DOHH2 (cell line): ENCODE data around the gene USF1.
A peak's percentile ranks its signal among the peaks of the same experiment; 100 is the strongest.
"Not testable (repeated sequence)": the region's sequence is repeated elsewhere in the genome, so short reads cannot be mapped to it uniquely, and the experiment has no call there.

Experiments
- H3F3A ChIP-seq: fragments of 200-600 bp; sonication (generic), shearing (Covaris generic); 2 replicates; pipeline ENCODE4 v1.6.0; 2016; ENCODE audit warnings: antibody characterized with exemption, mild to moderate bottlenecking; ENCODE audit not compliant: control insufficient read depth, insufficient read depth
- H3K27ac ChIP-seq: fragments of 200-600 bp; sonication (generic); 2 replicates; pipeline ENCODE4 v1.5.1; 2014; ENCODE audit warnings: low read depth, mild to moderate bottlenecking, low read length, moderate library complexity
- H3K27me3 ChIP-seq: fragments of 200-600 bp; sonication (generic); 2 replicates; pipeline ENCODE4 v1.6.1; 2014; ENCODE audit warnings: mild to moderate bottlenecking, low read length, mixed read lengths; ENCODE audit not compliant: control insufficient read depth
- H3K36me3 ChIP-seq: fragments of 200-600 bp; sonication (generic); 2 replicates; pipeline ENCODE4 v1.6.1; 2014; ENCODE audit warnings: mild to moderate bottlenecking, low read length, moderate library complexity, mixed read lengths; ENCODE audit not compliant: control insufficient read depth
- H3K4me1 ChIP-seq: fragments of 200-600 bp; sonication (generic); 2 replicates; pipeline ENCODE4 v1.6.1; 2014; ENCODE audit warnings: mild to moderate bottlenecking, low read length, mixed read lengths; ENCODE audit not compliant: control insufficient read depth
- H3K4me2 ChIP-seq: fragments of 200-600 bp; sonication (generic); 2 replicates; pipeline ENCODE4 v1.6.0; 2014; ENCODE audit warnings: mild to moderate bottlenecking, low read length, moderate library complexity
- H3K4me3 ChIP-seq: fragments of 200-600 bp; sonication (generic); 2 replicates; pipeline ENCODE4 v1.5.1; 2014; ENCODE audit warnings: mild to moderate bottlenecking, low read length, mixed read lengths
- H3K79me2 ChIP-seq: fragments of 200-600 bp; sonication (generic); 2 replicates; pipeline ENCODE4 v1.6.1; 2014; ENCODE audit warnings: mild to moderate bottlenecking, low read length, mixed read lengths; ENCODE audit not compliant: control insufficient read depth
- H3K9me2 ChIP-seq: fragments of 200-600 bp; sonication (generic); replicated peaks from 2 replicates; pipeline ENCODE4 v1.6.1; 2014; ENCODE audit warnings: mild to moderate bottlenecking, low read length, mixed read lengths; ENCODE audit not compliant: control insufficient read depth
- H3K9me3 ChIP-seq: fragments of 200-600 bp; sonication (generic); 2 replicates; pipeline ENCODE4 v1.6.1; 2014; ENCODE audit warnings: antibody characterized with exemption, low read length, mixed read lengths; ENCODE audit not compliant: control insufficient read depth, insufficient read depth
- H4K20me1 ChIP-seq: fragments of 200-600 bp; sonication (generic); 2 replicates; pipeline ENCODE4 v1.6.0; 2014; ENCODE audit warnings: low read depth, mild to moderate bottlenecking, antibody characterized with exemption, low read length, moderate library complexity; ENCODE audit not compliant: control insufficient read depth, insufficient read depth
- CTCF ChIP-seq: fragments of 200-600 bp; sonication (generic); IDR thresholded peaks from one replicate; pipeline ENCODE4 v1.5.1; 2014; ENCODE audit warnings: antibody characterized with exemption, mild to moderate bottlenecking, low read depth, low read length; ENCODE audit not compliant: poor library complexity, severe bottlenecking
- EZH2phosphoT487 ChIP-seq: fragments of 200-600 bp; sonication (generic); IDR thresholded peaks from 2 replicates; pipeline ENCODE4 v1.6.1; 2017; ENCODE audit warnings: borderline replicate concordance, mild to moderate bottlenecking, antibody characterized with exemption, low read length, moderate library complexity, mixed read lengths

USF1 gene

DNA sequence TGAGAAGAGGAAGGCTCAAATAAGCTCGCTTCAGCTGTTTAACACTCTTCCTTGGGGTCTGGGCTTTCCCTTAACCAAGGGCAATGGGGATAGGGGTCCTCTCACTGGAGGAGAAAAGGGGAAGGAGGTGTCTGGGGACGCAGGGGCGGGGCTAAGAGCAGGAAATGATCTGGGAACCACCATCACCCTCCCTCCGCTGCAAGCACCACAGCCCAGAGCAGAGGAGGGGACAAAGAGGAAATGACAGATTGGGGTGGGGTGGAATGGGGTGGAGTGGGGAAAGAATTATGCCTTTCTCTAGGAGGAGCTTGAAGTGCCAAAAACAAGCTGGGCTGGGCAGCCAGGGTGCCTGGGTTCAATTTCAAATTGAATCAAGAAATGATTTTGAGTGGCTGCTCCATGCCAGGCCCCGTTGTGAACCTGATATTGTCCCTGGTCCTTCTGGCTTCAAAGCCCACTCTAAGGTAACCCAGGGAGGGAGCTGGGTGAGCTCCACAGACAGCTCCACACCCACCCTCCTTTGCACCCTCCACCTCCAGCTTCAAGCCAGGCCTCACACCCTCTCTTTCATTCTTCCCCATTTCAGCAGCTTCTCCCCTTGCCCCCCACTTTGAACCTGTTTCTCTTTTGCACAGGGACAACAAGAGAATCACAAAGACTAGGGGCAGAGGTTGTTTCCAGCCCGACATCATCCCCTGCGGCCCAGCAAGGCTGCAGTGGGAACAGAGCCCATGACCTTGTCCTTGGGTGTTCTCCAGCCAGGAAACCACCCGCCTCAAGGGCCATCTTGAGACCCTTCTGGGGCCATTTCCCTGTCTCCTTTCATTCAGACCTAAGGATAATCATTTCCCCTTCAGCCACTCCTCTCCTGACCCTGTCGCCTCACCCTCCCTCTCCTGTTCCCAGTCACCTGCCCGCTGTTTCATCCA is 22.8 kb upstream of the USF1 start:
- Histone ChIP-seq H3K27me3 (no peaks in the 10 kb centered on the region), H3F3A (peaks cover 2% of the 10 kb centered on the region; the same call in 1 of the 2 replicates), H4K20me1 (peaks cover 10% of the 10 kb centered on the region; the same call in 1 of the 2 replicates), H3K79me2 (peaks cover 59% of the 10 kb centered on the region), H3K4me1 (peaks cover 38% of the 10 kb centered on the region), H3K9me3 (no peaks in the 10 kb centered on the region), H3K4me3 (peak overlapping the region; percentile 97), H3K27ac (peak overlapping the region; percentile 91), H3K4me2 (peak overlapping the region; percentile 94), H3K36me3 (peaks cover 36% of the 10 kb centered on the region), H3K9me2 (no peaks in the 10 kb centered on the region)
- TF ChIP-seq EZH2phosphoT487 = no peak
- TF ChIP-seq CTCF = no peak

- Histone ChIP-seq H3K9me3 (no peaks in the 10 kb centered on the region), H3K36me3 (peaks cover 42% of the 10 kb centered on the region), H4K20me1 (peaks cover 10% of the 10 kb centered on the region), H3F3A (peaks cover 2% of the 10 kb centered on the region; the same call in 1 of the 2 replicates), H3K9me2 (no peaks in the 10 kb centered on the region), H3K4me2 (peak overlapping the region; percentile 30), H3K79me2 (peaks cover 78% of the 10 kb centered on the region), H3K4me1 (peaks cover 35% of the 10 kb centered on the region), H3K27ac (no peak overlapping the region), H3K4me3 (0 out of 2 replicates have a peak overlapping the region, but pooled peaks have one; percentile 6), H3K27me3 (no peaks in the 10 kb centered on the region)
- TF ChIP-seq CTCF (no peak), EZH2phosphoT487 (no peak)
These were observed 20.9 kb upstream of the USF1 start for GRCh38 chr1:161066694-161067093.

DNA sequence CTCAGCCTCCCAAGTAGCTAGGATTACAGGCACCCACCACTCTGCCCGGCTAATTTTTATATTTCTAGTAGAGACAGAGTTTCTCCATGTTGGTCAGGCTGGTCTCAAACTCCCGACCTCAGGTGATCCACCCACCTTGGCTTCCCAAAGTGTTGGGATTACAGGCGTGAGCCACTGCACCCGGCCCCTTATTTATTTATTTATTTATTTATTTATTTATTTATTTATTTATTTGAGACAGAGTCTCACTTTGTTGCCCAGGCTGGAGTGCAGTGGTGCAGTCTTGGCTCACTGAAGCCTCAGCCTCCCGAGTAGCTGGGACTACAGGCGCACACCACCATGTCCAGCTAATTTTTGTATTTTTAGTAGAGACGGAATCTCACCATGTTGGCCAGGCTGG is 19.9 kb upstream of the USF1 start:
- H3K4me3 ChIP-seq, H3F3A ChIP-seq, H3K27ac ChIP-seq, H3K9me2 ChIP-seq, H3K4me2 ChIP-seq, H3K9me3 ChIP-seq, H3K27me3 ChIP-seq: not testable (repeated sequence)
- H3K4me1 ChIP-seq = peaks cover 33% of the 10 kb centered on the region
- peaks cover 84% of the 10 kb centered on the region for H3K79me2 ChIP-seq
- peaks cover 42% of the 10 kb centered on the region for H3K36me3 ChIP-seq
- peaks cover 10% of the 10 kb centered on the region for H4K20me1 ChIP-seq

GRCh38 chr1:161063936-161064335 is 18.2 kb upstream of the USF1 start:
- H3K27ac ChIP-seq, H3K4me2 ChIP-seq, H3F3A ChIP-seq, H3K9me3 ChIP-seq, H3K9me2 ChIP-seq, H3K4me3 ChIP-seq, H3K27me3 ChIP-seq: not testable (repeated sequence)
- peaks cover 10% of the 10 kb centered on the region for H4K20me1 ChIP-seq
- H3K4me1 ChIP-seq = peaks cover 24% of the 10 kb centered on the region
- H3K79me2 ChIP-seq = peaks cover 85% of the 10 kb centered on the region
- H3K36me3 ChIP-seq = peaks cover 44% of the 10 kb centered on the region
